ENCODE measurements around the gene NCAPG2. TPM values are rescaled to one million over a fixed set of nuclear protein-coding genes. Genes with fewer than 3 reads are reported as not detected.

Gene NCAPG2
- total RNA-seq, 1 experiment from 2014 or later: 99.4 TPM

GRCh38 chr7:158614700-158615099 is 89.9 kb downstream of the NCAPG2 start:
- peaks cover 2 to 16% (median 14%) of the 10 kb centered on the region in 3 experiments; a peak in 6 of 7 replicates for H3K36me3 Mint-ChIP-seq (ENCODE audit: insufficient read depth in 1 of 3, low read depth in 3 of 3)
- no peak overlapping the region for H2BK12ac ChIP-seq (ENCODE audit: insufficient read length, low read depth, low read length)
- no peaks in the 10 kb centered on the region for H4K20me1 ChIP-seq (ENCODE audit: control insufficient read depth, insufficient read depth, insufficient read length)
- H3K56ac ChIP-seq (ENCODE audit: insufficient read length, low read depth, low read length): no peak overlapping the region
- H3T11ph ChIP-seq (ENCODE audit: low read length): no peak overlapping the region
- no peak overlapping the region for H3K9ac ChIP-seq (ENCODE audit: extremely low read depth, insufficient read length, low read length)
- peaks cover 6% of the 10 kb centered on the region for H3K4me1 ChIP-seq (ENCODE audit: insufficient read depth, low read length)
- H2AFZ ChIP-seq (ENCODE audit: low read length): no peak overlapping the region
- H3K4ac ChIP-seq (ENCODE audit: low read depth, low read length): no peak overlapping the region
- H3K4me2 ChIP-seq (ENCODE audit: insufficient read depth, insufficient read length, low read length): no peak overlapping the region
- no CpG with 5 or more reads among the region's 1 CpG for WGBS (ENCODE audit: extremely low coverage, insufficient read length, low lambda C conversion rate)
- no peak overlapping the region for H2BK5ac ChIP-seq (ENCODE audit: insufficient read length, low read length)
- H3K79me1 ChIP-seq (ENCODE audit: insufficient read depth, low read depth, low read length, poor library complexity, severe bottlenecking): no peaks in the 10 kb centered on the region
- H3K18ac ChIP-seq (ENCODE audit: insufficient read length, low read depth, low read length): no peak overlapping the region
- no peaks in the 10 kb centered on the region for H3K27me3 Mint-ChIP-seq (ENCODE audit: low read depth)
- no peaks in the 10 kb centered on the region for H3K9me3 ChIP-seq (ENCODE audit: control insufficient read depth, low read depth, low read length)
- no peak overlapping the region for H3K14ac ChIP-seq (ENCODE audit: insufficient read depth, low read length)
- no peaks in the 10 kb centered on the region for H3K79me2 ChIP-seq (ENCODE audit: insufficient read depth, low read length)
- H3K4me1 Mint-ChIP-seq: peaks cover 34 to 39% of the 10 kb centered on the region in 2 experiments
- no peak overlapping the region for H4K5ac ChIP-seq (ENCODE audit: insufficient read length, low read depth, low read length)
- no peak overlapping the region for H2BK15ac ChIP-seq (ENCODE audit: low read depth, low read length)
- H2AK5ac ChIP-seq (ENCODE audit: insufficient read length, low read length): no peak overlapping the region
- no peak overlapping the region for H2BK20ac ChIP-seq (ENCODE audit: low read depth, low read length, poor library complexity, severe bottlenecking)
- no peak overlapping the region for H4K91ac ChIP-seq (ENCODE audit: insufficient read length, low read depth, low read length)
- no peak overlapping the region for H2BK120ac ChIP-seq (ENCODE audit: low read depth, low read length, poor library complexity, severe bottlenecking)
- DNase-seq: no peak
- no peak overlapping the region for H3K4me3 Mint-ChIP-seq
- H3K9me3 Mint-ChIP-seq: no peaks in the 10 kb centered on the region
- no peak overlapping the region for H4K8ac ChIP-seq (replicated peaks; ENCODE audit: insufficient read length, low read depth, low read length)
- no peaks in the 10 kb centered on the region for H3K27me3 ChIP-seq (ENCODE audit: insufficient read depth, low read length)
- H3K23ac ChIP-seq (ENCODE audit: insufficient read length, low read depth, low read length): no peak overlapping the region
- H3K27ac Mint-ChIP-seq: no peak overlapping the region
- no peak for TF ChIP-seq CTCF (conservative IDR thresholded peaks at IDR 0.05)
- no peak overlapping the region for H3K27ac ChIP-seq (ENCODE audit: insufficient read length, low read depth, low read length)
- H3K23me2 ChIP-seq (ENCODE audit: insufficient read length, low read depth, low read length, poor library complexity, severe bottlenecking): no peaks in the 10 kb centered on the region
